Measurements from ENCODE around the gene MAP2K5. TPM values are rescaled to one million over a fixed set of nuclear protein-coding genes. Genes with fewer than 3 reads are reported as not detected.

The MAP2K5 gene
- total RNA-seq, 1 donor from 2014 or later: 20.7 TPM

GRCh38 chr15:67559576-67559975, 17.1 kb downstream of the MAP2K5 start:
- DNase-seq (ENCODE audit: low spot score): no peak

GRCh38 chr15:67560320-67560719, 17.8 kb downstream of the MAP2K5 start:
- DNase-seq (ENCODE audit: low spot score): peak; percentile 22

- DNase-seq (ENCODE audit: low spot score): no peak
These were observed 20.6 kb downstream of the MAP2K5 start for GRCh38 chr15:67563092-67563491.

GRCh38 chr15:67564021-67564967, 21.8 kb downstream of the MAP2K5 start:
- no peak for DNase-seq (ENCODE audit: low spot score)

- no peak for DNase-seq (ENCODE audit: low spot score)
These were observed 22.5 kb downstream of the MAP2K5 start for GRCh38 chr15:67564968-67565345.

- DNase-seq (ENCODE audit: low spot score): no peak
These were observed 27.2 kb downstream of the MAP2K5 start for GRCh38 chr15:67569668-67570067.

GRCh38 chr15:67570875-67571647, 28.6 kb downstream of the MAP2K5 start:
- DNase-seq (ENCODE audit: low spot score): no peak

- DNase-seq (ENCODE audit: low spot score): no peak
These were observed 29.3 kb downstream of the MAP2K5 start for GRCh38 chr15:67571648-67572415.

GRCh38 chr15:67573194-67573593, 30.7 kb downstream of the MAP2K5 start:
- no peak for DNase-seq (ENCODE audit: low spot score)

GRCh38 chr15:67575039-67575502, 32.6 kb downstream of the MAP2K5 start:
- DNase-seq (ENCODE audit: low spot score): no peak

GRCh38 chr15:67578020-67578600, 35.6 kb downstream of the MAP2K5 start:
- no peak for DNase-seq (ENCODE audit: low spot score)

GRCh38 chr15:67579164-67579563, 36.7 kb downstream of the MAP2K5 start:
- DNase-seq (ENCODE audit: low spot score): no peak

GRCh38 chr15:67579967-67580366, 37.5 kb downstream of the MAP2K5 start:
- no peak for DNase-seq (ENCODE audit: low spot score)

- DNase-seq (ENCODE audit: low spot score): no peak
These were observed 41.7 kb downstream of the MAP2K5 start for GRCh38 chr15:67584157-67584556.

- DNase-seq (ENCODE audit: low spot score): no peak
These were observed 43.2 kb downstream of the MAP2K5 start for GRCh38 chr15:67585681-67586080.

- DNase-seq (ENCODE audit: low spot score): peak; percentile 96
These were observed 44.8 kb downstream of the MAP2K5 start for GRCh38 chr15:67587331-67587730.

- no peak for DNase-seq (ENCODE audit: low spot score)
These were observed 45.3 kb downstream of the MAP2K5 start for GRCh38 chr15:67587754-67588153.

- no peak for DNase-seq (ENCODE audit: low spot score)
These were observed 47.7 kb downstream of the MAP2K5 start for GRCh38 chr15:67590191-67590590.

- peak; percentile 21 for DNase-seq (ENCODE audit: low spot score)
These were observed 49.7 kb downstream of the MAP2K5 start for GRCh38 chr15:67592245-67592644.

- no peak for DNase-seq (ENCODE audit: low spot score)
These were observed 51.1 kb downstream of the MAP2K5 start for GRCh38 chr15:67593562-67593961.

- no peak for DNase-seq (ENCODE audit: low spot score)
These were observed 52.3 kb downstream of the MAP2K5 start for GRCh38 chr15:67594770-67595169.
